MM.1S (cell line): Measurements from ENCODE around the gene DGCR8.

ENCODE experiments used
- DNase-seq: peaks from one replicate; pipeline ENCODE4 v3.0.0-alpha.2; 2015
- H2AFZ ChIP-seq: fragments of 300-600 bp; sonication (generic); 2 replicates; pipeline ENCODE4 v1.6.0; 2016; ENCODE audit warnings: antibody characterized with exemption, low read length
- H3F3A ChIP-seq: fragments of 300-600 bp; sonication (generic); 2 replicates; pipeline ENCODE4 v1.6.1; 2016; ENCODE audit warnings: mild to moderate bottlenecking, antibody characterized with exemption, low read length, moderate library complexity, mixed read lengths; ENCODE audit not compliant: insufficient read depth
- H3K27ac ChIP-seq: fragments of 300-600 bp; sonication (generic); 2 replicates; pipeline ENCODE4 v1.5.1; 2016; ENCODE audit warnings: mild to moderate bottlenecking, low read length
- H3K27me3 ChIP-seq: fragments of 300-600 bp; sonication (generic); replicated peaks from 2 replicates; pipeline ENCODE4 v1.6.0; 2016; ENCODE audit warnings: low read length; ENCODE audit not compliant: insufficient read depth
- H3K36me3 ChIP-seq: fragments of 300-600 bp; sonication (generic); replicated peaks from 2 replicates; pipeline ENCODE4 v1.6.1; 2016; ENCODE audit warnings: mild to moderate bottlenecking, low read length, mixed read lengths; ENCODE audit not compliant: insufficient read depth
- H3K4me1 ChIP-seq: fragments of 300-600 bp; sonication (generic); 2 replicates; pipeline ENCODE4 v1.6.1; 2016; ENCODE audit warnings: low read length, mixed read lengths
- H3K4me2 ChIP-seq: fragments of 300-600 bp; sonication (generic); 2 replicates; pipeline ENCODE4 v1.6.0; 2016; ENCODE audit warnings: low read depth, low read length
- H3K4me3 ChIP-seq: fragments of 300-600 bp; sonication (generic); 2 replicates; pipeline ENCODE4 v1.5.1; 2016; ENCODE audit warnings: low read length, mixed read lengths
- H3K79me2 ChIP-seq: fragments of 300-600 bp; sonication (generic); 2 replicates; pipeline ENCODE4 v1.6.1; 2016; ENCODE audit warnings: mixed run types, low read length, mixed read lengths
- H3K9ac ChIP-seq: fragments of 300-600 bp; sonication (generic); 2 replicates; pipeline ENCODE4 v1.6.1; 2016; ENCODE audit warnings: low read length, mixed read lengths
- H3K9me2 ChIP-seq: fragments of 300-600 bp; sonication (generic); replicated peaks from 2 replicates; pipeline ENCODE4 v1.6.1; 2016; ENCODE audit warnings: mild to moderate bottlenecking, low read length, mixed read lengths; ENCODE audit not compliant: insufficient read depth
- H3K9me3 ChIP-seq: fragments of 300-600 bp; sonication (generic); replicated peaks from 2 replicates; pipeline ENCODE4 v1.6.1; 2016; ENCODE audit warnings: mild to moderate bottlenecking, low read length, mixed read lengths; ENCODE audit not compliant: insufficient read depth
- H4K20me1 ChIP-seq: fragments of 300-600 bp; sonication (generic); 2 replicates; pipeline ENCODE4 v1.6.1; 2016; ENCODE audit warnings: mild to moderate bottlenecking, low read length, moderate library complexity, mixed read lengths; ENCODE audit not compliant: insufficient read depth
- CTCF ChIP-seq: fragments of 300-600 bp; sonication (generic); IDR thresholded peaks from 2 replicates; pipeline ENCODE4 v1.5.1; 2016; ENCODE audit warnings: antibody characterized with exemption, low read length, mixed read lengths
- EZH2 ChIP-seq: fragments of 300-600 bp; sonication (generic); optimal IDR thresholded peaks from 2 replicates; pipeline ENCODE3; 2017; ENCODE audit warnings: low read depth, mild to moderate bottlenecking, antibody characterized with exemption, low read length, mixed read lengths
- EZH2phosphoT487 ChIP-seq: fragments of 300-600 bp; sonication (generic); IDR thresholded peaks from 2 replicates; pipeline ENCODE4 v1.6.1; 2018; ENCODE audit warnings: antibody characterized with exemption, low read length

DGCR8 gene

GRCh38 chr22:20114506-20115475, 34.8 kb downstream of the DGCR8 start:
- H3K36me3 ChIP-seq = peaks cover 5% of the 10 kb centered on the region
- TF ChIP-seq CTCF (no peak), EZH2phosphoT487 (no peak), EZH2 (no peak)
- no peak overlapping the region for H3K9ac ChIP-seq
- H2AFZ ChIP-seq = no peak overlapping the region
- H3K9me2 ChIP-seq = no peaks in the 10 kb centered on the region
- 0 out of 2 replicates have a peak, but pooled peaks cover under 1% of the 10 kb centered on the region for H4K20me1 ChIP-seq
- H3K9me3 ChIP-seq = no peaks in the 10 kb centered on the region
- H3K79me2 ChIP-seq = peaks cover 75% of the 10 kb centered on the region
- H3K4me1 ChIP-seq = peaks cover 16% of the 10 kb centered on the region
- H3F3A ChIP-seq = peaks cover 18% of the 10 kb centered on the region
- H3K4me2 ChIP-seq = peak overlapping the region; percentile 99
- H3K27ac ChIP-seq = no peak overlapping the region
- H3K4me3 ChIP-seq = no peak overlapping the region
- no peaks in the 10 kb centered on the region for H3K27me3 ChIP-seq
- DNase-seq = no peak

GRCh38 chr22:20115691-20116375, 35.8 kb downstream of the DGCR8 start, which contains the start of gene RANBP1:
TSS of gene RANBP1 (plus strand) at chr22:20116104. CDS start at chr22:20116185, 81 bp downstream.
- no peaks in the 10 kb centered on the region for H3K9me2 ChIP-seq
- H3K4me2 ChIP-seq = peak within 1 kb of the TSS; percentile 99
- H3K36me3 ChIP-seq = peaks cover 13% of the 10 kb centered on the region
- peaks cover 86% of the 10 kb centered on the region for H3K79me2 ChIP-seq
- peak within 1 kb of the TSS; percentile 64 for H3K27ac ChIP-seq
- H3K9me3 ChIP-seq = no peaks in the 10 kb centered on the region
- no peak for DNase-seq
- H3K9ac ChIP-seq = peak within 1 kb of the TSS; percentile 95
- peaks cover 10% of the 10 kb centered on the region for H3F3A ChIP-seq
- H2AFZ ChIP-seq = peak within 1 kb of the TSS; percentile 61; the same call in 1 of the 2 replicates
- H4K20me1 ChIP-seq = peaks cover 11% of the 10 kb centered on the region
- 0 out of 2 replicates have a peak, but pooled peaks have one; percentile 4 for TF ChIP-seq CTCF
- no peak for TF ChIP-seq EZH2
- H3K4me1 ChIP-seq = peaks cover 16% of the 10 kb centered on the region
- H3K27me3 ChIP-seq = no peaks in the 10 kb centered on the region
- H3K4me3 ChIP-seq = peak within 1 kb of the TSS; percentile 96

- H3K9me2 ChIP-seq = no peaks in the 10 kb centered on the region
- H3K4me1 ChIP-seq = peaks cover 16% of the 10 kb centered on the region
- TF ChIP-seq EZH2 (no peak), EZH2phosphoT487 (no peak), CTCF (no peak)
- H3K79me2 ChIP-seq = peaks cover 92% of the 10 kb centered on the region
- H4K20me1 ChIP-seq = peaks cover 11% of the 10 kb centered on the region
- peak overlapping the region; percentile 99 for H3K4me2 ChIP-seq
- peak overlapping the region; percentile 61; the same call in 1 of the 2 replicates for H2AFZ ChIP-seq
- peaks cover 7% of the 10 kb centered on the region for H3F3A ChIP-seq
- peaks cover 13% of the 10 kb centered on the region for H3K36me3 ChIP-seq
- peak overlapping the region; percentile 96 for H3K4me3 ChIP-seq
- H3K9ac ChIP-seq = peak overlapping the region; percentile 95
- H3K9me3 ChIP-seq = no peaks in the 10 kb centered on the region
- peak overlapping the region; percentile 64 for H3K27ac ChIP-seq
- DNase-seq = no peak
- H3K27me3 ChIP-seq = no peaks in the 10 kb centered on the region
Observed at GRCh38 chr22:20116376-20116950, 36.4 kb downstream of the DGCR8 start.
